22Rv1 (cell line): ENCODE results near the gene ZNRF1.
"Not testable (repeated sequence)": the region's sequence is repeated elsewhere in the genome, so short reads cannot be mapped to it uniquely, and the experiment has no call there.

Source experiments
- ZFX ChIP-seq: fragments of 450-650 bp; IDR thresholded peaks from 2 replicates; pipeline ENCODE4 v1.6.1; 2017; ENCODE audit warnings: antibody characterized with exemption, borderline replicate concordance
- TF ChIP-seq, protein P1 (sequence below): fragments of 450-650 bp; IDR thresholded peaks from 2 replicates; pipeline ENCODE4 v1.5.1; 2017; ENCODE audit warnings: mild to moderate bottlenecking

DNA sequence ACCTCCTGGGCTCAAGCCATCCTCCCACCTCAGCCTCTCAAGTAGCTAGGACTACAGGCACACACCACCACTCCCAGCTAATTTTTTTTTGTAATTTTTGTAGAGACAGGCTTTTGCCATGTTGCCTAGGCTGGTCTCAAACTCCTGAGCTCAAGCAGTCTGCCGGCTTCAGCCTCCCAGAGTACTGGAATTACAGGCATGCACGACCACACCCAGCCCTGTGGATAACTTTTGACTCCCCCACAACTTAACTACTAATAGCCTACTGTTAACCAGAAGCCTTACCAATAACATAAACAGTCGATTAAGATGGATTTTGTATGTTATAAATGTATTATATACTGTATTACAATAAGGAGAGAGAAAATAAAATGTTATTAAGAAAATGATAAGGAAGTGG, 92.8 kb downstream of the ZNRF1 start:
- TF ChIP-seq, protein P1, sequence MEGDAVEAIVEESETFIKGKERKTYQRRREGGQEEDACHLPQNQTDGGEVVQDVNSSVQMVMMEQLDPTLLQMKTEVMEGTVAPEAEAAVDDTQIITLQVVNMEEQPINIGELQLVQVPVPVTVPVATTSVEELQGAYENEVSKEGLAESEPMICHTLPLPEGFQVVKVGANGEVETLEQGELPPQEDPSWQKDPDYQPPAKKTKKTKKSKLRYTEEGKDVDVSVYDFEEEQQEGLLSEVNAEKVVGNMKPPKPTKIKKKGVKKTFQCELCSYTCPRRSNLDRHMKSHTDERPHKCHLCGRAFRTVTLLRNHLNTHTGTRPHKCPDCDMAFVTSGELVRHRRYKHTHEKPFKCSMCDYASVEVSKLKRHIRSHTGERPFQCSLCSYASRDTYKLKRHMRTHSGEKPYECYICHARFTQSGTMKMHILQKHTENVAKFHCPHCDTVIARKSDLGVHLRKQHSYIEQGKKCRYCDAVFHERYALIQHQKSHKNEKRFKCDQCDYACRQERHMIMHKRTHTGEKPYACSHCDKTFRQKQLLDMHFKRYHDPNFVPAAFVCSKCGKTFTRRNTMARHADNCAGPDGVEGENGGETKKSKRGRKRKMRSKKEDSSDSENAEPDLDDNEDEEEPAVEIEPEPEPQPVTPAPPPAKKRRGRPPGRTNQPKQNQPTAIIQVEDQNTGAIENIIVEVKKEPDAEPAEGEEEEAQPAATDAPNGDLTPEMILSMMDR = not testable (repeated sequence)
- TF ChIP-seq ZFX = not testable (repeated sequence)
